Neural progenitor cell (in vitro differentiated cells): ENCODE measurements around the gene P3H4. TPM values are rescaled to one million over a fixed set of nuclear protein-coding genes. Genes with fewer than 3 reads are reported as not detected.

Source experiments
- DNase-seq: peaks from one replicate; pipeline ENCODE4 v3.0.0-alpha.2; 2016; ENCODE audit warnings: low spot score
- H2AFZ ChIP-seq: fragments of 200-600 bp; sonication (generic); replicated peaks from 2 replicates; pipeline ENCODE4 v1.6.1; 2016; ENCODE audit warnings: antibody characterized with exemption
- H3F3A ChIP-seq: fragments of 200-600 bp; sonication (generic); 2 replicates; pipeline ENCODE4 v1.6.1; 2016; ENCODE audit warnings: antibody characterized with exemption, low read depth
- H3K27ac ChIP-seq: fragments of 200-600 bp; sonication (generic); 2 replicates; pipeline ENCODE4 v1.5.1; 2016; ENCODE audit warnings: mild to moderate bottlenecking
- H3K27me3 ChIP-seq: fragments of 200-600 bp; sonication (generic); 2 replicates; pipeline ENCODE4 v1.6.1; 2016; ENCODE audit warnings: mild to moderate bottlenecking, moderate library complexity
- H3K36me3 ChIP-seq: fragments of 200-600 bp; sonication (generic); 2 replicates; pipeline ENCODE4 v1.5.1; 2016
- H3K4me1 ChIP-seq: fragments of 200-600 bp; sonication (generic); 2 replicates; pipeline ENCODE4 v1.6.1; 2016; ENCODE audit warnings: mixed run types
- H3K4me2 ChIP-seq: fragments of 200-600 bp; sonication (generic); 2 replicates; pipeline ENCODE4 v1.6.1; 2016
- H3K4me3 ChIP-seq: fragments of 200-600 bp; sonication (generic); 2 replicates; pipeline ENCODE4 v1.5.1; 2016
- H3K79me2 ChIP-seq: fragments of 200-600 bp; sonication (generic); 2 replicates; pipeline ENCODE4 v1.6.1; 2016; ENCODE audit warnings: low read depth
- H3K9ac ChIP-seq: fragments of 200-600 bp; sonication (generic); 2 replicates; pipeline ENCODE4 v1.6.1; 2016
- H3K9me3 ChIP-seq: fragments of 200-600 bp; sonication (generic); 2 replicates; pipeline ENCODE4 v1.5.1; 2016; ENCODE audit warnings: low read depth
- H4K20me1 ChIP-seq: fragments of 200-600 bp; sonication (generic); 2 replicates; pipeline ENCODE4 v1.6.1; 2016; ENCODE audit warnings: low read depth
- H3K27ac Mint-ChIP-seq: 3 replicates; pipeline ENCODE4 v1.8.0; 2021; ENCODE audit warnings: mixed read lengths
- H3K27me3 Mint-ChIP-seq: 2 replicates; pipeline ENCODE4 v1.8.0; 2022; ENCODE audit warnings: low read depth, mild to moderate bottlenecking, inconsistent platforms, moderate library complexity, mixed read lengths; ENCODE audit not compliant: insufficient read depth
- H3K36me3 Mint-ChIP-seq: 3 replicates; pipeline ENCODE4 v1.8.0; 2021; ENCODE audit warnings: mixed read lengths
- H3K4me1 Mint-ChIP-seq: 3 replicates; pipeline ENCODE4 v1.8.0; 2021; ENCODE audit warnings: mixed read lengths
- H3K4me3 Mint-ChIP-seq: 3 replicates; pipeline ENCODE4 v1.8.0; 2021; ENCODE audit warnings: mild to moderate bottlenecking, moderate library complexity, mixed read lengths
- H3K9me3 Mint-ChIP-seq: 3 replicates; pipeline ENCODE4 v1.8.0; 2020; ENCODE audit warnings: mixed read lengths
- EZH2 ChIP-seq: fragments of 200-600 bp; sonication (generic); IDR thresholded peaks from 2 replicates; pipeline ENCODE4 v1.6.1; 2017; ENCODE audit warnings: antibody characterized with exemption, mild to moderate bottlenecking, moderate library complexity
- EZH2phosphoT487 ChIP-seq: fragments of 200-600 bp; sonication (generic); IDR thresholded peaks from 2 replicates; pipeline ENCODE4 v1.6.1; 2017; ENCODE audit warnings: antibody characterized with exemption
- total RNA-seq: library from RNA; depleted of rRNA; stranded (reverse); fragments of >200 nt; gene quantifications from 2 replicates; pipeline ENCODE4 v1.2.3, GENCODE V29; 2015; ENCODE audit warnings: low replicate concordance
- TF ChIP-seq, protein P1 (sequence below): fragments of 200-600 bp; sonication (generic); IDR thresholded peaks from 2 replicates; pipeline ENCODE4 v1.5.1; 2017; ENCODE audit warnings: antibody characterized with exemption, mild to moderate bottlenecking

Gene P3H4
- total RNA-seq, 1 donor from 2014 or later = 18.7 TPM

DNA sequence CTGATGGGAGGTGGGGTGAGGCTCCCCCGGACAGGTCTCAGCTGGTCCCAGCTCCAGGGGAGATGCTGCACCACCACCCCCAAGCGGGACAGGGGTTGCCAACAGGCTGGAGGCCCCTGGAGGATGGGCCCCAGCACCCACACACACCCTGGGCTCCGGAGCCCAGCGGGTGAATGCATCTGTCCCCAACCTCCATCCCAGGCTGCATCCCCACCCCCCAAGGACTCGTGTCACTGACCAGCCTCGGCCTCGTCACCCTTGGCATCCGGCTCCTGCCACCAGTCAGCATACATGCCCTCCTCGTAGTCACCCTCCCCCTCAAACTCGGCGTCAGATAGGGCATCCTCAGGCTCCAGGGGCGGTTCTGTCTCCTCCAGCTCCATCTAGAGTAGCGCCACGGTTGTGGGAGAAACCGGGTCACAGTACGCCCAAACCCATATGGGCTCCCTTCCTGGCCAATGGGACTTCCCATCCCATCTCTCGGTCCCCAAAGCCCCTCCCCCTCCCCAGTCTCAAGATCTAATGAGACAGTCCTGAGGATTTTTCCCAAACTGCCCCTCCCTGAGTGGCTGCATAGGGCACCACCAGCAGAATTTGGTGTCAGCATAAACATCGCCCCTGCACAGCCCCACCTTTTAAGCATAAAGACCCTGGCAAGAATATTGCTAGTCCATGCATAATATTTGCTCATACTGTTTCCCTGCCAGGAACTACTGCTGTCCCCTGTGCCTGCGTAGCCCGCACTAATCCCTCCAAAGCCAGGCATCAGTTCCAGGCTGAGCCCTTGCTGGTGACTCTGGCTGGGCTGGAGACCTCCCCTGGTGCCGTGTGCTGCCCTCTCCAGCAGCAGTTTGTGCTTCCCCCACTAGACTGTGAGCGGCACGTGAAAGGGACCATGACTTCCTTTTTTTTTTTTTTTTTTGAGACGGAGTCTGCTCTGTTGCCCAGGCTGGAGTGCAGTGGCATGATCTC is 8.4 kb downstream of the P3H4 start:
- Histone ChIP-seq H2AFZ (no peak overlapping the region), H3K4me3 (no peak overlapping the region), H3K9ac (no peak overlapping the region), H4K20me1 (no peaks in the 10 kb centered on the region), H3K79me2 (no peaks in the 10 kb centered on the region), H3F3A (peaks cover 6% of the 10 kb centered on the region), H3K36me3 (no peaks in the 10 kb centered on the region), H3K9me3 (no peaks in the 10 kb centered on the region), H3K4me1 (peaks cover 10% of the 10 kb centered on the region), H3K27me3 (no peaks in the 10 kb centered on the region), H3K4me2 (no peak overlapping the region), H3K27ac (no peak overlapping the region)
- Mint-ChIP-seq H3K36me3 (peaks cover 5% of the 10 kb centered on the region), H3K4me1 (peaks cover 17% of the 10 kb centered on the region), H3K4me3 (no peak overlapping the region), H3K27ac (no peak overlapping the region), H3K27me3 (peaks cover 7% of the 10 kb centered on the region), H3K9me3 (no peaks in the 10 kb centered on the region)
- TF ChIP-seq EZH2phosphoT487 (no peak), EZH2 (no peak)
- TF ChIP-seq, protein P1, sequence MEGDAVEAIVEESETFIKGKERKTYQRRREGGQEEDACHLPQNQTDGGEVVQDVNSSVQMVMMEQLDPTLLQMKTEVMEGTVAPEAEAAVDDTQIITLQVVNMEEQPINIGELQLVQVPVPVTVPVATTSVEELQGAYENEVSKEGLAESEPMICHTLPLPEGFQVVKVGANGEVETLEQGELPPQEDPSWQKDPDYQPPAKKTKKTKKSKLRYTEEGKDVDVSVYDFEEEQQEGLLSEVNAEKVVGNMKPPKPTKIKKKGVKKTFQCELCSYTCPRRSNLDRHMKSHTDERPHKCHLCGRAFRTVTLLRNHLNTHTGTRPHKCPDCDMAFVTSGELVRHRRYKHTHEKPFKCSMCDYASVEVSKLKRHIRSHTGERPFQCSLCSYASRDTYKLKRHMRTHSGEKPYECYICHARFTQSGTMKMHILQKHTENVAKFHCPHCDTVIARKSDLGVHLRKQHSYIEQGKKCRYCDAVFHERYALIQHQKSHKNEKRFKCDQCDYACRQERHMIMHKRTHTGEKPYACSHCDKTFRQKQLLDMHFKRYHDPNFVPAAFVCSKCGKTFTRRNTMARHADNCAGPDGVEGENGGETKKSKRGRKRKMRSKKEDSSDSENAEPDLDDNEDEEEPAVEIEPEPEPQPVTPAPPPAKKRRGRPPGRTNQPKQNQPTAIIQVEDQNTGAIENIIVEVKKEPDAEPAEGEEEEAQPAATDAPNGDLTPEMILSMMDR = no peak
- DNase-seq = peak; percentile 36

DNA sequence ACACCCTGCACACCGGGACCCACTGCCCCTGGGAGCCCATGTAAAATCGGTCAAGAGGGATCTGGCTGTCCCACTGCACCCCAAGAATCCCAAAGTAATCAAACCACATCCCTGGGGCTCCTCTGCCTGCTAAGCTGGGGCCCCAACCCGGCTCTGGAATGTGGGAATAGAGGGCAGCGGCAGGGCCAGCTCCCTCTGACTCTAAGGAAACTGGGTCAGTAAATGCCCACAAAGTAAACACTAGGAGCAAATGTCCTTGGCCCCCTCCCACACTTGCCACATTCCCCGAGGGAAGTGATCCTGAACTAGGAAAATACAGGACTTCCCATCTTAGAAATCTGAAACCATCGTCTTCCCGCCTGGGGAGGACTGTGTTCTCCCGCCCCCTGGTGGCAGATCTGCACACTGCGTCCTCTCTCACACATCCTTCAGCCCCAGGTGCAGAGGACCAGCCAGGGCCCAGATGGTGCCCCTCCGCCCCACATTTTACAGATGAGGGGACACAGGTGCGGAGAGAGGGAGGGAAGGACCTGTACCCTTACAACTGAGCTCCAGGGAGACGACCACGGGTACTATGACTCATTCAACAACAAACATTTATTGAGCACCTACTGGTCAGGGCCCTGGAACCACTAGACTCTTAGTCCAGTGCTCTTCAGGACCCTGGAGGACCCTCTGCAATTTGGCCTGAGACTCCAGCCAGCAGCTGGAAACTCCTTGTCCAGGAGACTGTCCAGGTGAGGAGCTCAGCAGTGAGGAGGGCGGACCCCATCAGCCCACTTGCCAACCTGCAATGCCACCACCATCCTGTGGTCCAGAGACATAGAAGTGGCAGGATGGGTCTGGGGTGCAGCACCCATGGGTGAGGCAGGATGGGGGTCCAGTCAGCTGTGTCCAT is 10.1 kb downstream of the P3H4 start:
- TF ChIP-seq EZH2phosphoT487 (no peak), EZH2 (no peak)
- TF ChIP-seq, protein P1 = peak; percentile 98
- Mint-ChIP-seq H3K27ac (peak overlapping the region; percentile 95), H3K4me1 (peaks cover 17% of the 10 kb centered on the region), H3K27me3 (peaks cover 10% of the 10 kb centered on the region), H3K9me3 (no peaks in the 10 kb centered on the region), H3K36me3 (peaks cover 4% of the 10 kb centered on the region), H3K4me3 (peak overlapping the region; percentile 20)
- Histone ChIP-seq H4K20me1 (no peaks in the 10 kb centered on the region), H3K27ac (no peak overlapping the region), H3K9ac (no peak overlapping the region), H3K79me2 (no peaks in the 10 kb centered on the region), H3F3A (peaks cover 6% of the 10 kb centered on the region), H3K9me3 (no peaks in the 10 kb centered on the region), H3K4me2 (peak overlapping the region; percentile 59), H3K27me3 (no peaks in the 10 kb centered on the region), H3K36me3 (no peaks in the 10 kb centered on the region), H2AFZ (no peak overlapping the region), H3K4me1 (peaks cover 10% of the 10 kb centered on the region), H3K4me3 (no peak overlapping the region)
- DNase-seq = peak; percentile 87

DNA sequence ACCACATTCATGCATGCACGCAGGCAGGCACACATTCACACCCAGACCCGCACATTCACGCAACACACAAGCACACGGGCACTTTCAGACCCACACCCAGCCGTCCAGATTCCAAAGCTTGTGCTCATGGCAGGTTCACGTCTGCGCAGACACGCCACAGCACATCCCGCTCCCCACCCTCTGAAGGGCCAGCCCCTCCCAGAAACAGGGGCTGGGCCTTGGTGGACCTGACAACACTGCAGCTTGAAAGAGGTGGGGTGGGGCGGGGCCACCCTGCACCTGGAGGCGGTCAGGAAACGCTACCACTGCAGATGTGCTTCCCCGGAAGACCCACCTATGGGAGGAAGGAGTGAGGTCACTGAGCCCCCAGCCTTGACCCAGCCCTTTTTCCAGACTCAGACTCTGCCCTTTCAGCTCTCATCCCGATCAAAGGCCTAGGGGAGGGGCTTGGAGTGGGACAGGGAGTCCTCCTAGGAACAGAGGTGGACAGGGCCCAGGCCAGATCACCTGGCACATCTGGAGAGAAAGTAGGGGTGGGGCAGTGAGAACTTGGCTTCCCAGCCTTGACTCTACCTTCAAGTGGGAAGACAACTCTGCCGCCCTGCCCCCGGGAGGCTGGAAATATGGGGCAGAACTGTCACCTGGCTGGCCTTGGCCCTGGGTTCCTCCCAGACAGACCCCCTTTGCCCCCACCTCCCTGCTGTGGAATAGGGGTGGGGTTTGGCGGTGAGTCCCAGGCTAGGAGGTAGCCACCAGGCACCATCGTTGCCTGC is 11.0 kb downstream of the P3H4 start:
- Histone ChIP-seq H3F3A (peaks cover 6% of the 10 kb centered on the region), H4K20me1 (no peaks in the 10 kb centered on the region), H3K27ac (no peak overlapping the region), H3K9ac (no peak overlapping the region), H3K79me2 (no peaks in the 10 kb centered on the region), H3K4me1 (peaks cover 10% of the 10 kb centered on the region), H3K4me2 (peak overlapping the region; percentile 59), H3K4me3 (no peak overlapping the region), H2AFZ (no peak overlapping the region), H3K36me3 (no peaks in the 10 kb centered on the region), H3K27me3 (no peaks in the 10 kb centered on the region), H3K9me3 (no peaks in the 10 kb centered on the region)
- Mint-ChIP-seq H3K4me1 (peaks cover 17% of the 10 kb centered on the region), H3K4me3 (no peak overlapping the region), H3K27ac (no peak overlapping the region), H3K36me3 (peaks cover 4% of the 10 kb centered on the region), H3K27me3 (peaks cover 10% of the 10 kb centered on the region), H3K9me3 (no peaks in the 10 kb centered on the region)
- peak; percentile 42 for DNase-seq
- TF ChIP-seq EZH2 = no peak
- TF ChIP-seq, protein P1 = no peak
- TF ChIP-seq EZH2phosphoT487 = no peak
